GM12874 (cell line): ENCODE measurements around the gene FER.

Source experiments
- CTCF ChIP-seq: IDR thresholded peaks from 2 replicates; pipeline ENCODE4 v1.5.1; 2011; ENCODE audit warnings: low read depth, mild to moderate bottlenecking, control low read depth, low read length, moderate library complexity; ENCODE audit not compliant: insufficient read depth

FER gene

GRCh38 chr5:108797396-108797795 lies 49.7 kb downstream of the FER start:
- no peak for TF ChIP-seq CTCF

GRCh38 chr5:108797986-108798385 lies 50.3 kb downstream of the FER start:
- no peak for TF ChIP-seq CTCF

- no peak for TF ChIP-seq CTCF
These were observed 51.0 kb downstream of the FER start for GRCh38 chr5:108798513-108799265.

GRCh38 chr5:108801301-108801700 lies 53.6 kb downstream of the FER start:
- TF ChIP-seq CTCF, result no peak

GRCh38 chr5:108801776-108802175 lies 54.1 kb downstream of the FER start:
- no peak for TF ChIP-seq CTCF

GRCh38 chr5:108810717-108811116 lies 63.0 kb downstream of the FER start:
- no peak for TF ChIP-seq CTCF

GRCh38 chr5:108813673-108814072 lies 66.0 kb downstream of the FER start:
- TF ChIP-seq CTCF, result no peak

GRCh38 chr5:108814551-108814950 lies 66.9 kb downstream of the FER start:
- no peak for TF ChIP-seq CTCF
